ENCODE data around the gene PRR5L. TPM values are rescaled to one million over a fixed set of nuclear protein-coding genes. Genes with fewer than 3 reads are reported as not detected.

Gene PRR5L
- total RNA-seq, 6 experiments from 2014 or later, result 19.9 to 27.5 (median 24.9) TPM

DNA sequence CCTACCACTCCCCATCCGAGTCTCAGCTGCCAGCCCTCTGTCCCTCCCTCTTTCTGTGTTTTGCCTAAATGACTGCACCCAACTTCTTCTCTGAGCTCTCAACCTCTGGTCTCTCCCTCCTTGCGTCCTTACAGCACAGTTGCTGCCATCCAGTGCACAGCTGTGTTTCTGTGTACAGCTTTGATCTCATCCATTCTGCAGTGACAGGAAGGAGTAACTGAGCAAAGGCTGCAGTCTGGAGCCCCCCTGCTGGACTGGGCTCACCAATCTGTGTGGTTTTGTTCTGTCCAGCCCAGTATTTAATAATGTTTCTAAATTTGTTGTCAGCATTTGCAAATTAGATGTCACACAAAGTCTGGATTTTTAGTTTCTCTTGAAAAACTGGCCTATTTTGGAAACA is 43.8 kb downstream of the PRR5L start:
- H3K27me3 Mint-ChIP-seq (ENCODE audit: insufficient read depth), result peaks cover 4% of the 10 kb centered on the region
- no peak overlapping the region for H3K4me3 Mint-ChIP-seq
- TF ChIP-seq, protein P1, sequence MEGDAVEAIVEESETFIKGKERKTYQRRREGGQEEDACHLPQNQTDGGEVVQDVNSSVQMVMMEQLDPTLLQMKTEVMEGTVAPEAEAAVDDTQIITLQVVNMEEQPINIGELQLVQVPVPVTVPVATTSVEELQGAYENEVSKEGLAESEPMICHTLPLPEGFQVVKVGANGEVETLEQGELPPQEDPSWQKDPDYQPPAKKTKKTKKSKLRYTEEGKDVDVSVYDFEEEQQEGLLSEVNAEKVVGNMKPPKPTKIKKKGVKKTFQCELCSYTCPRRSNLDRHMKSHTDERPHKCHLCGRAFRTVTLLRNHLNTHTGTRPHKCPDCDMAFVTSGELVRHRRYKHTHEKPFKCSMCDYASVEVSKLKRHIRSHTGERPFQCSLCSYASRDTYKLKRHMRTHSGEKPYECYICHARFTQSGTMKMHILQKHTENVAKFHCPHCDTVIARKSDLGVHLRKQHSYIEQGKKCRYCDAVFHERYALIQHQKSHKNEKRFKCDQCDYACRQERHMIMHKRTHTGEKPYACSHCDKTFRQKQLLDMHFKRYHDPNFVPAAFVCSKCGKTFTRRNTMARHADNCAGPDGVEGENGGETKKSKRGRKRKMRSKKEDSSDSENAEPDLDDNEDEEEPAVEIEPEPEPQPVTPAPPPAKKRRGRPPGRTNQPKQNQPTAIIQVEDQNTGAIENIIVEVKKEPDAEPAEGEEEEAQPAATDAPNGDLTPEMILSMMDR (IDR thresholded peaks at IDR 0.05), result no peak
- no peak overlapping the region for H3K27ac Mint-ChIP-seq
- no peaks in the 10 kb centered on the region for H3K9me3 Mint-ChIP-seq
- H3K4me1 Mint-ChIP-seq (ENCODE audit: low read depth), result peaks cover 8% of the 10 kb centered on the region; the same call in 1 of the 2 replicates
- DNase-seq, result no peak
- no peaks in the 10 kb centered on the region for H3K36me3 Mint-ChIP-seq (ENCODE audit: low read depth)

DNA sequence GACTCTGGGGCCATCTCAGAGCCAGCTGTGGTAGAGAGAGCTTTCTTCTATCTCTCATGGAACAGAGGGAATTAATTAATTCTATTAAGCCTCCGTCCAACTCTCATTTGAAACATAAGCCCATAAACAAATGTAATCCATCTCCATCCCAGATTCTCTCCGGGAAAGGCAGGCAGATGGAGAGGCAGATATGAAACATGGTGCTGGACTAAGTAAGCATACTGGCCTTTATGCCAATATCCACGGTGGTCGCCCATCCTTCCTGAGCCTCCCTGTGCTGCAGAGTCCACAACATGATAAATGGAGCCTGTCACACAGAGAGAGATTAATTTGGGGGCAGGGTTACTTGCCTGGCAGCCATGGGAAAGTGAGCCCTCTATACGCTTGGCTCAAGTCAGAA is 44.8 kb downstream of the PRR5L start:
- H3K36me3 Mint-ChIP-seq (ENCODE audit: low read depth), result no peaks in the 10 kb centered on the region

DNA sequence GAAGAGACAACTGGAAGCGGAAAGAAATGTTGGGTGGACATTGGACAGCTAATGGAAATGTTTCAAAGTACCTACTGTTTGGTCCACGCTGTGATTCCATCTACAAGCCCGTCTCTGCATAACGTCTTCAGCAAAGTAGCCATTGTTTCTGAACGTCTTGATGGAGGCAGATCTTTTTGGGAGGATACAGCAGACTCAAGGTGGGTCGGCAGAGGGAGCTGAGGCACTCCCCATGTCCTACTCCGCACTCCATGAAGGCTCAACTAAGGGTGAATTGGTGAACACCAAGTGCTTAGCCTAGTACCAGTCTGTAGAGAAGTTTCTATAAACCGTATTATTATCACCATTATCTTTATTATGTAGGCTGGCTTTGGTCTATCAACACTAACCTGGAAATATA is 45.8 kb downstream of the PRR5L start:
- Mint-ChIP-seq H3K9me3 (no peaks in the 10 kb centered on the region), H3K4me3 (no peak overlapping the region), H3K4me1 (ENCODE audit: low read depth) (0 out of 2 replicates have a peak, but pooled peaks cover 6% of the 10 kb centered on the region), H3K36me3 (ENCODE audit: low read depth) (no peaks in the 10 kb centered on the region), H3K27ac (no peak overlapping the region), H3K27me3 (ENCODE audit: insufficient read depth) (peaks cover 8% of the 10 kb centered on the region)
- no peak for DNase-seq
- TF ChIP-seq, protein P1 (IDR thresholded peaks at IDR 0.05), result no peak

More for the DNA sequence above, 44.8 kb downstream of the PRR5L start:
- no peaks in the 10 kb centered on the region for H3K9me3 Mint-ChIP-seq
- peaks cover 8% of the 10 kb centered on the region for H3K27me3 Mint-ChIP-seq (ENCODE audit: insufficient read depth)
- 0 out of 2 replicates have a peak, but pooled peaks cover 6% of the 10 kb centered on the region for H3K4me1 Mint-ChIP-seq (ENCODE audit: low read depth)
- H3K27ac Mint-ChIP-seq, result no peak overlapping the region
- DNase-seq, result no peak
- no peak overlapping the region for H3K4me3 Mint-ChIP-seq
- TF ChIP-seq, protein P1 (IDR thresholded peaks at IDR 0.05), result no peak

DNA sequence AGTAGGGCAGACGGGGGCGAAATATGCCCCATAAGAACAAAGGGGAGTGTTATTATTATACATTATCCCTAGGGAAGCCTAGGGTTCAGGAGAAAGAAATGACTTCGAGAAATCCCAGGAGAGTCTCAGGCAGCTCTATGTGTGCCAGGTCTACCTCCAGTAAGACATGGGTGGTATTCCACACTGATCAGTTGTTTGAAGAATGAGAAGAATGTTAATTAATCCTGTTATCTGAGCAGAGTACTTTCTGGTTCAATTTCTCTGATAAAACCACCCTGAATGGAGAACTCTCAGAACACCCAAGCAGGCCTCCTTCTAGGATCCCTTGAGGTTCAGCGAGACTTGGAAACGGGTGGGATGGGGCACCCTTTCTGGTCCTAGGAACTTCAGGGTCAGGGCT is 46.2 kb downstream of the PRR5L start:
- Mint-ChIP-seq H3K36me3 (ENCODE audit: low read depth) (no peaks in the 10 kb centered on the region), H3K9me3 (no peaks in the 10 kb centered on the region), H3K27ac (no peak overlapping the region), H3K4me1 (ENCODE audit: low read depth) (0 out of 2 replicates have a peak, but pooled peaks cover 6% of the 10 kb centered on the region), H3K27me3 (ENCODE audit: insufficient read depth) (peaks cover 8% of the 10 kb centered on the region), H3K4me3 (no peak overlapping the region)
- no peak for DNase-seq
- TF ChIP-seq, protein P1 (IDR thresholded peaks at IDR 0.05), result no peak

DNA sequence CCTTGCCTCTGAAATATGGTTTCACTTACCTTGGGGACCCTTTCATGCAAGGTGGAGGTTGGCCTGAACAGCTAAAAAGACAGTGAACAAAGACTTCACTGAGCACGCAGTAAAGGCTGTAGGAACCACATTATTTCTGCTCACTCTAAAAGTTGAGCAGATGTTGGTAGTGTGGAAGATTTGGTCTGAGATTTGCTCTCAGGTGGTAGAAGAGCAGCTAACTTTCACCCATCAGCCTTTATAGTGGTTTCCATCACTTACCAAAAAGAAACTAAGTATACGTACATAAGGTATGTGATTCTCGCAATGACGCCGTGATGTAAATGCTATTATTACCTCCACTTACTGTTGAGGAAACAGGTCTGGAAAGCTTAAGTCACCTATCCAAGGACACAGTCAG is 47.3 kb downstream of the PRR5L start:
- Mint-ChIP-seq H3K36me3 (ENCODE audit: low read depth) (no peaks in the 10 kb centered on the region), H3K27ac (no peak overlapping the region), H3K9me3 (no peaks in the 10 kb centered on the region), H3K4me1 (ENCODE audit: low read depth) (0 out of 2 replicates have a peak, but pooled peaks cover 6% of the 10 kb centered on the region), H3K4me3 (no peak overlapping the region), H3K27me3 (ENCODE audit: insufficient read depth) (peaks cover 8% of the 10 kb centered on the region)
- TF ChIP-seq, protein P1 (IDR thresholded peaks at IDR 0.05), result no peak
- DNase-seq, result no peak
